22Rv1 (cell line): ENCODE data around the gene AQP9.
"Not testable (repeated sequence)": the region's sequence is repeated elsewhere in the genome, so short reads cannot be mapped to it uniquely, and the experiment has no call there.

ENCODE experiments used
- H3K27ac ChIP-seq: fragments of 450-650 bp; 2 replicates; pipeline ENCODE4 v1.5.1; 2017
- ZFX ChIP-seq: fragments of 450-650 bp; IDR thresholded peaks from 2 replicates; pipeline ENCODE4 v1.6.1; 2017; ENCODE audit warnings: antibody characterized with exemption, borderline replicate concordance
- TF ChIP-seq, protein P1 (sequence below): fragments of 450-650 bp; IDR thresholded peaks from 2 replicates; pipeline ENCODE4 v1.5.1; 2017; ENCODE audit warnings: mild to moderate bottlenecking

AQP9 gene

DNA sequence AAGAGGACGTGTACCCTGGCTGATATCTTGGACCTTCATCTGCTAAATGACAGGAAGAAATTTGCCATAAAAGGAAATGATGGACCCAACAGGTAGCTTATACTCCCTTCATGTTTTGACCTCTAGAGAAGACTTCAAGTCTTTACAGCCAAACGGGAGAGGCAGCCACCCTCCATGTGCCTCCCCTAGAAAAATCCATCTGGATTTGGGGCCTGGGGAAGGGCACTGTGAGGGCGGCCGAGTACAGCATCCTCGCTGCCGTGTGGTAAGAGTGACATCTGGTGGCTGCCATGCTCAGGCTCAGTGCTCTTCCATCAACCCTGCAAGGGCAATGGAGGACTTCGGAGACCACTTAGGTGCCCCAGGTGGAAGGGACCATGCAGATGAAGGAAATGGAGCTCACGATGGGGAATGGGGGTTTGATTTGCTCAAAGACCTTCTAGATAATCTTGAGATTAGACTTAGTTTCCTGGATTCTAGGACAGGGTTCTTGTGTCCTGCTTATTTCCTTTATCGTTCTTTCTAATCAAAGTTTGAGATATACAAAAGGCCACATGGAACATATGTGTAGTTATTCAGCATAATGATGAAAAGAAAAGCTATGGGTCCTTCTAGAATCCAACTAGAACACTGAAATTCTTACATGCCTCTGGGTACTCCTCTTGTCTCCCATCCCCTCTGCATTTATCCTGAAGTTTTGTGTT lies 44.4 kb downstream of the AQP9 start:
- no peak for TF ChIP-seq ZFX
- TF ChIP-seq, protein P1, sequence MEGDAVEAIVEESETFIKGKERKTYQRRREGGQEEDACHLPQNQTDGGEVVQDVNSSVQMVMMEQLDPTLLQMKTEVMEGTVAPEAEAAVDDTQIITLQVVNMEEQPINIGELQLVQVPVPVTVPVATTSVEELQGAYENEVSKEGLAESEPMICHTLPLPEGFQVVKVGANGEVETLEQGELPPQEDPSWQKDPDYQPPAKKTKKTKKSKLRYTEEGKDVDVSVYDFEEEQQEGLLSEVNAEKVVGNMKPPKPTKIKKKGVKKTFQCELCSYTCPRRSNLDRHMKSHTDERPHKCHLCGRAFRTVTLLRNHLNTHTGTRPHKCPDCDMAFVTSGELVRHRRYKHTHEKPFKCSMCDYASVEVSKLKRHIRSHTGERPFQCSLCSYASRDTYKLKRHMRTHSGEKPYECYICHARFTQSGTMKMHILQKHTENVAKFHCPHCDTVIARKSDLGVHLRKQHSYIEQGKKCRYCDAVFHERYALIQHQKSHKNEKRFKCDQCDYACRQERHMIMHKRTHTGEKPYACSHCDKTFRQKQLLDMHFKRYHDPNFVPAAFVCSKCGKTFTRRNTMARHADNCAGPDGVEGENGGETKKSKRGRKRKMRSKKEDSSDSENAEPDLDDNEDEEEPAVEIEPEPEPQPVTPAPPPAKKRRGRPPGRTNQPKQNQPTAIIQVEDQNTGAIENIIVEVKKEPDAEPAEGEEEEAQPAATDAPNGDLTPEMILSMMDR = peak; percentile 91
- no peak overlapping the region for H3K27ac ChIP-seq

DNA sequence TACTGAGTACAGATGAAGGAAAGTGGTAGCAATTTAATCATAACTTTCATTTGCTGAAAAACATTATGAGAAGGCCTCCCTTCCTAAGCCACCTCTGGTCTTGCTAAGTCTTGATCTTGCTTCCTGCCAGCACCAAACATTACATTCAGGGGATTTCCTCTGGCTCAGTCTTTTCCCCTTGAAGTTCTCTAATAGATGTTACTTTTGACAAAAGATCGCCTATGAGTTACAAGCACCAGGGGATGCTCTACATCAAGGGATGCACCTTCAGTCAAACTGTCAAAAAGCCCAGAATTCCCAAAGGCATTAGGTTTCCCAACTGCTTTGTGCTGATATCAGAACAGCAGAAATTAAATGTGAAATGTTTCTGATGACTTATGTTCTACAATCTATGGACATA lies 47.3 kb downstream of the AQP9 start:
- H3K27ac ChIP-seq = no peak overlapping the region
- TF ChIP-seq, protein P1 = no peak
- TF ChIP-seq ZFX = no peak

DNA sequence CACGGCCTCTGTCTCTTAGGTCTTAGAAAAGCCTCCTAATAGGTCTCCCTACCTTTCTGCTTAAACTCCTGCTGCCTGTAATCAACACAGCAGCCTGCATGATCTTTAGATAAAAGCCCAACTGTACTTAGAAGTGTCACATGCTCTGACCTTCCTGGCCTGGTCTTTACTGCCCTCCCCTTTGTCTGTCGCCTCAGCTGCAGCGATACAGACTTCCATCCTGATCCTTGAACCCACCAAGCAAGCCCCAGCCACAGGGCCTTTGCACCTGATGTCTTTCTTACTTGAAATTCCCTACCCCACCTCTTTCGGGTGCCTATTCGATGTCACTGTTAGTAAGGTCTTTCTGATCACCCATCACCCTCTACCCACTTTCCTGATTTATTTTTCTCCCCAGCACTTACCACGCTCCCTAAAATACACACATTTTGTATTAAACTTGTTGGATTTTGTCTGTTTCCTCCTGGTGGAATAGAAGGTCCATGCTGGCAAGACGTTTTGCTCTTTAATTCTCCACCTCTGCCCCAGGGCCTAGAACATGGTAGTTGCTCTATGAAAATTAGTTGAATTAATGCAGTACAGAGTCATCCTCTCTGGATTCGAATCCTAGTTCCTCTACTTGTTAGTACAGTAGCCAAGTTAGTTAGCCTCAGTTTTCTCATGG lies 51.1 kb downstream of the AQP9 start:
- H3K27ac ChIP-seq = no peak overlapping the region
- TF ChIP-seq, protein P1 = no peak
- TF ChIP-seq ZFX = no peak

DNA sequence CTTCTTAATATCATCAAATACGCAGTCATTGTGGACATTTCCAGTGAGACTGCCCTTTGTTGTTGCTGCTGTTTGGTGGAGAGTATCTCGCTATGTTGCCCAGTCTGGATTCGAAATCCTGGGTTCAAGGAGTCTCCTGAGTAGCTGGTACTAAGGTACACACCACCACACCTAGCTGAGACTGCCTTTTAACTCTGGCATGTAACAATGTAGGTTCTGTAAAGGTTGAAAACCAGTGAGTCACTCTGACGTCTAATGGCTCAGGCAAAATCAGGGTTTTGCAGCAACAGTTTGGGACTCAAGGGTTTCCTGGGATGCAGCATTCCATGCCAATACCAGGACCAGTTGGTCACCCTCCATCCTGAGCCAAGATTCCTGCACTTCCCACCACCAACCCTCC lies 52.2 kb downstream of the AQP9 start:
- H3K27ac ChIP-seq = no peak overlapping the region
- no peak for TF ChIP-seq ZFX
- TF ChIP-seq, protein P1 = no peak

DNA sequence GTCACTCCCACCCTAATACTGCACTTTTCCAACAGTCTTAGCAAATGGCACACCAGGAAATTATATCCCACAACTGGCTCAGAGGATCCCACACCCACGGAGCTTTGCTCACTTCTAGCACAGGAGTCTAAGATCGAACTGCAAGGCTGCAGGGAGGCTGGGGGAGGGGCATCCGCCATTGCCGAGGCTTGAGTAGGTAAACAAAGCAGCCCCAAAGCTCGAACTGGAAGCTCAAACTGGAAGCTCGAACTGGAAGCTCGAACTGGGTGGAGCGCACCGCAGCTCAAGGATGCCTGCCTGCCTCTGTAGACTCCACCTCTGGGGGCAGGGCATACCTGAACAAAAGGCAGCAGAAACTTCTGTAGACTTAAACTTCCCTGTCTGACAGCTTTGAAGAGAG lies 55.5 kb downstream of the AQP9 start:
- not testable (repeated sequence) for H3K27ac ChIP-seq

DNA sequence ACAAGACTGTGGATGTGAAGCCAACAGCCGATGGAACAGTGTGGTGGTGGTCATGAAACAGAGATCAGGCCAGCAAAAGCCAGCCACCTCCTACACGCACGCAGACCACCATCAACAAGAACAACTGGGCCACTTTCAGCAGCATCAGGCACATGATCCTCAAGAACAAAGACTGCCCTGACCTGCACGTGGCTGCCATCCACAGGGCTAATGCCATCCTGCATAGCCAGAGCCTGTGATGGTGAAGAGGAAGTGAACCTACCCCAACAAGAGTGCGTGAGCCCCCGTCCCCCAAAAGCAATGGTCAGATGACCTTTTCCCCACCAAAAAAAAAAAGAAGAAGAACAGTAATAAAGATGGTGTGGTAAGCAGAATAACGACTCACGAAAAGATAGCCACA lies 62.6 kb downstream of the AQP9 start:
- no peak overlapping the region for H3K27ac ChIP-seq
- TF ChIP-seq, protein P1 = no peak
- no peak for TF ChIP-seq ZFX

DNA sequence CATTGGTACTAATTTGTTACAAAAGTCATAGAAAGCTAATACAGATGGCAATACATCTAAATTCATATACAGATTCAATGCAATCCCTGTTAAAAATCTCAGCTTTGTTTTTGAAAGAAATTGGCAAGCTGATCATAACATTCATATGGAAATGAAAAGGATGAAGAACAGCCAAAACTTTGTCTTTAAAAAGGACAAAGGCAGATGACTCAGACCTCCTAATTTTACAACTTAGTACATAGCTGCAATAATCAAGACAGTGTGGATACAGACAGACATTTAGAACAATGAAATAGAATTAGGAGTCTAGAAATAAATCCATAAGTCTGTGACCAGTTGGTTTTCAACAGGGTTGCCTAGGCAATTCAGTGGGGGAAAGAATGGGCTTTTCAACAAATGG lies 63.3 kb downstream of the AQP9 start:
- no peak overlapping the region for H3K27ac ChIP-seq
- TF ChIP-seq, protein P1 = no peak
- TF ChIP-seq ZFX = no peak
